BJ (cell line): Measurements from ENCODE around the gene CSF1. TPM values are rescaled to one million over a fixed set of nuclear protein-coding genes. Genes with fewer than 3 reads are reported as not detected.

Source experiments
- CTCF ChIA-PET: fragments of 350-600 bp; formaldehyde crosslinking; extraction: SDS; loops from one replicate; lab custom pipeline; 2021; ENCODE audit warnings: antibody characterized with exemption, inconsistent platforms; lab: Yijun Ruan, JAX
- POLR2A ChIA-PET: fragments of 300-600 bp; sonication (Branson Sonifier 250); formaldehyde crosslinking; extraction: SDS; loops from one replicate; lab custom pipeline; 2021; ENCODE audit warnings: antibody characterized with exemption; lab: Charles Lee
- DNase-seq: peaks from one replicate; pipeline ENCODE4 v3.0.0-alpha.2; 2011; ENCODE audit warnings: low read depth
- H3K27me3 ChIP-seq: 2 replicates; pipeline ENCODE4 v1.6.0; 2011; ENCODE audit warnings: low read length; ENCODE audit not compliant: control insufficient read depth, insufficient read depth
- H3K36me3 ChIP-seq: 2 replicates; pipeline ENCODE4 v1.5.1; 2011; ENCODE audit warnings: low read length; ENCODE audit not compliant: control insufficient read depth, insufficient read depth
- H3K4me3 ChIP-seq: 2 replicates; pipeline ENCODE4 v1.5.1; 2011; ENCODE audit warnings: low read depth, mild to moderate bottlenecking, control low read depth, low read length
- CTCF ChIP-seq: IDR thresholded peaks from 2 replicates; pipeline ENCODE4 v1.5.1; 2011; ENCODE audit warnings: low read depth, mild to moderate bottlenecking, control low read depth, inconsistent platforms, low read length, moderate library complexity; ENCODE audit not compliant: insufficient read depth
- polyA plus RNA-seq: library from polyadenylated mRNA; depleted of rRNA; stranded (reverse); fragments of >200 nt; gene quantifications from 2 replicates; pipeline ENCODE4 v1.2.3, GENCODE V29; 2011

CSF1 gene
- polyA plus RNA-seq, 1 experiment: 48.4 TPM

- POLR2A ChIA-PET: no interaction called here
- no peaks in the 10 kb centered on the region for H3K36me3 ChIP-seq
- no peak overlapping the region for H3K4me3 ChIP-seq
- no peak for DNase-seq
- no peaks in the 10 kb centered on the region for H3K27me3 ChIP-seq
- no peak for TF ChIP-seq CTCF
- CTCF ChIA-PET: interaction anchor here (1.2 to 2.7 kb wide), 5 partner anchors 9 to 82 kb away, joined by 4 to 8 read pairs (median 5); partner anchors contain the start of genes AHCYL1 and CSF1
These were observed 8.3 kb upstream of the CSF1 start for GRCh38 chr1:109902204-109902985.

- no peak for DNase-seq
- CTCF ChIA-PET: interaction anchor here (0.9 to 2.7 kb wide), 5 partner anchors 8 to 81 kb away, joined by 3 to 8 read pairs (median 5); partner anchors contain the start of gene CSF1
- no peak for TF ChIP-seq CTCF
These were observed 7.2 kb upstream of the CSF1 start for GRCh38 chr1:109903376-109903930.

GRCh38 chr1:109904105-109904817, 6.4 kb upstream of the CSF1 start:
- no peak for DNase-seq
- no peak for TF ChIP-seq CTCF
- CTCF ChIA-PET: interaction anchor here (0.9 to 1.5 kb wide), 5 partner anchors 11 to 111 kb away, joined by 3 to 4 read pairs (median 3); partner anchors contain the start of gene AHCYL1
- Histone ChIP-seq H3K27me3 (no peaks in the 10 kb centered on the region), H3K4me3 (no peak overlapping the region), H3K36me3 (no peaks in the 10 kb centered on the region)
- POLR2A ChIA-PET: interaction anchor here (0.6 kb wide), 1 partner anchor 30 kb away, joined by 4 read pairs; no protein-coding TSS in a partner anchor

More at GRCh38 chr1:109903376-109903930, 7.2 kb upstream of the CSF1 start:
- POLR2A ChIA-PET: no interaction called here
- Histone ChIP-seq H3K27me3 (no peaks in the 10 kb centered on the region), H3K36me3 (no peaks in the 10 kb centered on the region), H3K4me3 (no peak overlapping the region)

- Histone ChIP-seq H3K4me3 (no peak overlapping the region), H3K27me3 (no peaks in the 10 kb centered on the region), H3K36me3 (no peaks in the 10 kb centered on the region)
- DNase-seq: no peak
- ChIA-PET POLR2A (no interaction called here), CTCF (interaction anchor here (1.1 to 1.5 kb wide), 4 partner anchors 78 to 130 kb away, joined by 3 to 4 read pairs (median 3); partner anchors contain the start of gene AHCYL1)
- no peak for TF ChIP-seq CTCF
These were observed 5.2 kb upstream of the CSF1 start for GRCh38 chr1:109905491-109905890.
